ENCODE data around the gene CASZ1.

Gene CASZ1

DNA sequence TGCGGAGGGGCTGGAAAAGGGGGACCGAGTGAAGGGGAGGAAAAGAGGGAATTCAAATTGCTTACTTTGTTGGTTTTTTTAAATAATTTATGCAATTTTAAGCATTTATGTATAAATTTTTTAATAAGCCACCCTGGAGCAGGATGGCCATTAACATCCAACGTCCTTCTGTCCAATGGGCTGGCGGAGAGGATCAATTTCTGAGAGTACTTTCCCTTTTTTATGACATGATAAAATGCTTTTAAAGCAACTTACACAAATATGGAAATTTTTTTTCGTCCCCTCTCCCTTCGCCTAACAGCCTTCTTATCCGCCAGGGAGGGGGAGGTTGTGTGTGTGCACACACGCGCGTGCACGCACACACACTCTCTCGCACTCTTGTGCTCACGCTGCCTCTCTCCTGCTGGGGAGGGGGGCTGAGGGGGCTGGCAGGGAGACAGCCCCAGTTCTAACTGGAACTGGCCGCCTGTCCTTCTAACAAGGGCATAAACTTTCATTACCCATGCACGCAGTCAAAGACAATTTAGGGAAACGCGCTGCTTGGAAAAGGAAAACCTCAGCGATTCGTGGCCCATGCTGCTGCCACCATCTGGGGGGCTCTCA is 123.2 kb downstream of the CASZ1 start:
- no peak overlapping the region for H3K9ac ChIP-seq (ENCODE audit: low read length)
- no peak overlapping the region for H3K4me3 ChIP-seq (ENCODE audit: insufficient read depth, low read length, poor library complexity, severe bottlenecking)
- no peaks in the 10 kb centered on the region for H3K9me2 ChIP-seq (replicated peaks; ENCODE audit: insufficient read depth, low read length)
- no peaks in the 10 kb centered on the region for H3K79me2 ChIP-seq (ENCODE audit: insufficient read depth, low read length)
- no peaks in the 10 kb centered on the region for H4K20me1 ChIP-seq (ENCODE audit: low read depth, low read length)
- no peaks in the 10 kb centered on the region for H3F3A ChIP-seq (ENCODE audit: insufficient read depth)
- no peaks in the 10 kb centered on the region for H3K36me3 ChIP-seq (ENCODE audit: low read length)
- H3K27ac ChIP-seq (ENCODE audit: low read depth, low read length): no peak overlapping the region
- H3K27me3 ChIP-seq (ENCODE audit: low read length): no peaks in the 10 kb centered on the region
- H3K9me3 ChIP-seq (ENCODE audit: insufficient read depth, low read length): no peaks in the 10 kb centered on the region
- TF ChIP-seq, protein P1, sequence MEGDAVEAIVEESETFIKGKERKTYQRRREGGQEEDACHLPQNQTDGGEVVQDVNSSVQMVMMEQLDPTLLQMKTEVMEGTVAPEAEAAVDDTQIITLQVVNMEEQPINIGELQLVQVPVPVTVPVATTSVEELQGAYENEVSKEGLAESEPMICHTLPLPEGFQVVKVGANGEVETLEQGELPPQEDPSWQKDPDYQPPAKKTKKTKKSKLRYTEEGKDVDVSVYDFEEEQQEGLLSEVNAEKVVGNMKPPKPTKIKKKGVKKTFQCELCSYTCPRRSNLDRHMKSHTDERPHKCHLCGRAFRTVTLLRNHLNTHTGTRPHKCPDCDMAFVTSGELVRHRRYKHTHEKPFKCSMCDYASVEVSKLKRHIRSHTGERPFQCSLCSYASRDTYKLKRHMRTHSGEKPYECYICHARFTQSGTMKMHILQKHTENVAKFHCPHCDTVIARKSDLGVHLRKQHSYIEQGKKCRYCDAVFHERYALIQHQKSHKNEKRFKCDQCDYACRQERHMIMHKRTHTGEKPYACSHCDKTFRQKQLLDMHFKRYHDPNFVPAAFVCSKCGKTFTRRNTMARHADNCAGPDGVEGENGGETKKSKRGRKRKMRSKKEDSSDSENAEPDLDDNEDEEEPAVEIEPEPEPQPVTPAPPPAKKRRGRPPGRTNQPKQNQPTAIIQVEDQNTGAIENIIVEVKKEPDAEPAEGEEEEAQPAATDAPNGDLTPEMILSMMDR (IDR thresholded peaks at IDR 0.05; ENCODE audit: insufficient read depth, low read length, poor library complexity, severe bottlenecking): no peak
- TF ChIP-seq EZH2phosphoT487 (conservative IDR thresholded peaks at IDR 0.05; ENCODE audit: low read length): no peak
- H2AFZ ChIP-seq (ENCODE audit: low read depth, low read length, severe bottlenecking): no peak overlapping the region
- no peak overlapping the region for H3K4me2 ChIP-seq (ENCODE audit: low read depth, low read length, poor library complexity, severe bottlenecking)

DNA sequence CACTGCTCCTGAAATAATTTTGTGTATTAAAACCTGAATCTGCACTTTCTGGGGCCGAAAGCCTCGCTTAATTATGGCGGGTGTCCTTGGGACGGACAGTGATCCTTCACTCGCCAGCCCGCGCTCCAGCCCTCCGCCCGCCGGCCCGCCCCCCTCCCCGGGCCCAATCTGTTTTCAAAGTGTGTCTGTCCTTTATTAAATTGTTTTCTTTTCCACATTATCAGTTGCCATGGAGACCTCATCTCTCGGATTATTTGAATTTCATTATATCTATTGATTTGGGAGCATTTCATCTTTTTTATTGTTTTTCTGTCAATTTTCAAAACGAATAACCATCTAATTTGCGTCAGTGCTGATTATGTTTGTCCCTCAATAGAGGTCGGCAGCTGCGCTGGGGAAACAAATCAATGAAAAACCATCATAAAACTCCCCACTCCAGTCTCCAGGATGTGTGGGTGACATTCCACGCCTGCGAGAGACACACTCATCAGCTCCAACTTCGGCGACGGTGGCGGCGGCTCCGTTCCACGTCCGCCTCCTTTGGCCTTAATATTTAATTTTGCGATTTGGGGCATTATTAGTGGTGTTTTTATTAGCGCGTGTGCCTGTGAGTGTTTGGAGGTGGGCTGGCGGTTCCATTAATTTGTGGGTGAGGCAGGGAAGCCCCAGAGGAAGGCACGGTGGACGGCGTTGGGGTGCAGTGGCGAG is 123.9 kb downstream of the CASZ1 start:
- no peaks in the 10 kb centered on the region for H3F3A ChIP-seq (ENCODE audit: insufficient read depth)
- no peak overlapping the region for H3K27ac ChIP-seq (ENCODE audit: low read depth, low read length)
- no peaks in the 10 kb centered on the region for H4K20me1 ChIP-seq (ENCODE audit: low read depth, low read length)
- H3K4me3 ChIP-seq (ENCODE audit: insufficient read depth, low read length, poor library complexity, severe bottlenecking): no peak overlapping the region
- H3K9me3 ChIP-seq (ENCODE audit: insufficient read depth, low read length): no peaks in the 10 kb centered on the region
- no peaks in the 10 kb centered on the region for H3K9me2 ChIP-seq (replicated peaks; ENCODE audit: insufficient read depth, low read length)
- no peaks in the 10 kb centered on the region for H3K79me2 ChIP-seq (ENCODE audit: insufficient read depth, low read length)
- H3K4me2 ChIP-seq (ENCODE audit: low read depth, low read length, poor library complexity, severe bottlenecking): no peak overlapping the region
- H2AFZ ChIP-seq (ENCODE audit: low read depth, low read length, severe bottlenecking): no peak overlapping the region
- H3K9ac ChIP-seq (ENCODE audit: low read length): no peak overlapping the region
- TF ChIP-seq, protein P1 (IDR thresholded peaks at IDR 0.05; ENCODE audit: insufficient read depth, low read length, poor library complexity, severe bottlenecking): no peak
- TF ChIP-seq EZH2phosphoT487 (conservative IDR thresholded peaks at IDR 0.05; ENCODE audit: low read length): no peak
- H3K27me3 ChIP-seq (ENCODE audit: low read length): no peaks in the 10 kb centered on the region
- H3K36me3 ChIP-seq (ENCODE audit: low read length): no peaks in the 10 kb centered on the region

DNA sequence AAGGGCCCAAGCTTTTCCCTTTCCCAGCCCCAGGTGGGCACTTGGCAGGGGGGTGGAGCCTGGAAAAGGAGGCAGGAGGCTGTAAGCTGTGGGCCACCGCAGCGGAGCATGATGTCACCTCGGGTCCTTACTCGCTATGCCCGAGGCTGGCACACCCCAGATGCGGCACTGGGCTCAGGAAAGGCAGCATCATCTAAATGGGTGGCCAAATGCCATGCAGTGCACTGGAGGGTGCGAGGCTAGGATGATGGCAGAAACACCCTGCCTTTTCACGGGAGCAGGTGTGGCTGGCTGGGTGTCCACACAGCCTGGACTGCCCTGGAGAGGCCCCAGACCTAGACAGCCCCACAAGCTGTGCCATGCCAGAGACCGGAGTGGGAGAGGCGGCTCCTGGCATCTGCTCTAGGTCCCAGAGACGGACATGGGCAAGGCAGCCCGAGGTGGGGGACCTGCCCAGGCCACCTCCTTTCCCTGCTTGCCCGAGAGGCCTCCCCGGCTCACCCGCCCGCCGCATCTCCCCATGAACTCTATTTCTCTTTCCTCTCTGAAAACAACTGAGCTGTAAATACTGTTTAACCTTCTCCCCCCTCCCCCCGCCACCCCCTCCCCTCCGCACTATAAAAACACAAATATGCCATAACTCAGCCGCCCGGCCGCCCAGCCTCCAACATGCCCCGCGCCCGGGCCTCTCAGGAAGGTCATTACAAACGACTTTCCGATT is 124.7 kb downstream of the CASZ1 start:
- Histone ChIP-seq H3K9me2 (replicated peaks; ENCODE audit: insufficient read depth, low read length) (no peaks in the 10 kb centered on the region), H3K4me3 (ENCODE audit: insufficient read depth, low read length, poor library complexity, severe bottlenecking) (no peak overlapping the region), H3K9me3 (ENCODE audit: insufficient read depth, low read length) (no peaks in the 10 kb centered on the region), H3K27ac (ENCODE audit: low read depth, low read length) (no peak overlapping the region), H3K9ac (ENCODE audit: low read length) (no peak overlapping the region), H3K27me3 (ENCODE audit: low read length) (no peaks in the 10 kb centered on the region), H3K79me2 (ENCODE audit: insufficient read depth, low read length) (no peaks in the 10 kb centered on the region), H3K36me3 (ENCODE audit: low read length) (no peaks in the 10 kb centered on the region), H3K4me2 (ENCODE audit: low read depth, low read length, poor library complexity, severe bottlenecking) (no peak overlapping the region), H2AFZ (ENCODE audit: low read depth, low read length, severe bottlenecking) (no peak overlapping the region), H3F3A (ENCODE audit: insufficient read depth) (no peaks in the 10 kb centered on the region), H4K20me1 (ENCODE audit: low read depth, low read length) (no peaks in the 10 kb centered on the region)
- no peak for TF ChIP-seq EZH2phosphoT487 (conservative IDR thresholded peaks at IDR 0.05; ENCODE audit: low read length)
